Measurements from ENCODE around the gene EEF2.
"Not testable (repeated sequence)": the region's sequence is repeated elsewhere in the genome, so short reads cannot be mapped to it uniquely, and the experiment has no call there.

Gene EEF2

DNA sequence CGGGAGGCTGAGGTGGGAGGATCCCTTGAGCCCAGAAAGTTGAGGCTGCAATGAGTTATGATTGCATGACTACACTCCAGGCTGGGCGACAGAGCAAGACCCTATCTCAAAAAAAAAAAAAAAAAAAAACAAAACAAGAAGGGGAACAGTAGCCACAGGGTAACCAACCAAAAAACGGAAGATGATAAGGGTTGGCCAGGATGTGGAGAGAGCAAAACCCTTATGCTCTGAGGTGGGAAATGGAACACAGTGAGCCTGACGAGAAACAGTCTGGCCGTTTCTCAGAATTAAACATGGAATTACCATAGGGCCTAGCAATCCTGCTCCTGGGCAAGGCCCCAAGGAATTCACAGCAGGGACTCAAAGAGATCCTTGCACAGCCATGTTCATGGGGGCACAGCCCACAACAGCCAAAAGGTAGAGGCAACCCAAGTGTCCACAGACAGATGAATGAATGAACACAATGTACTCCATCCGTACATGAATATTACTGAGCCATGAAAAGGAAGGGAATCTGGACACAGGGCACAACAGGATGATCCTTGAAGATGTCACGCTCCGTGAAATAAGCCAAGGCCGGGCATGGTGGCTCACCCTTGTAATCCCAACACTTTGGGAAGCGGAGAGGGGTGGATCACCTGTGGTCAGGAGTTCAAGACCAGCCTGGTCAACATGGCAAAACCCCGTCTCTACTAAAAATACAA, 41.1 kb downstream of the EEF2 start:
- no peak for DNase-seq

DNA sequence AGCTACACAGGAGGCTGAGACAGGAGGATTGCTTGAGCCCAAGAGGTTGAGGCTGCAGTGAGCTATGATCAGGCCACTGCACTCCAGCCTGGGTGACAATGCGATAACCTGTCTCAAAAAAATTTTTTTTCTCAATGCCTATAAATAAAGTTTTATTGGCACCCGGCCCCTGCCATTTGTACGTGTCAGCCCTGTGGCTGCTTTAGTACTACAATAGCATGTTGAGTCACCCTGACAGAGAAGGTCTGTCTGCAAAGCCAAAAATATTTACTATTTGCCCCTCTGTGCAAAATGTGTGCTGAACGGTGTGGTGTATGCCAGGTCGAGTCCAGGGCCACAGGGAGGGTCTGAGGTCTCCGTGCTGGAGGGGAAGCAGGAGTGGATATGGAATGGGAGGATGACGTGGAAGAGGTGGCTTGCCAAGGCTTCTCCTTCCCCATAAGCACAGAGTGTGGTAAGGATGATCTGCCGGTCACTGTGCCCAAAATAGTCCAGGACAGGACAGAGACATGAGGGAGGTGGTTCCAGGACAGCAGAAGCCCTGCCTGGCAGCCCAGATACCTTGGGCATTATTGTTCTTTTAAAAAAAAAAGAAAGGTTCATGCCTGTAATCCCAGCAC, 42.4 kb downstream of the EEF2 start:
- DNase-seq: no peak

GRCh38 chr19:3938300-3938950, 46.8 kb downstream of the EEF2 start:
- not testable (repeated sequence) for DNase-seq

- no peak for DNase-seq
Measured at GRCh38 chr19:3936506-3937442, 48.5 kb downstream of the EEF2 start.

DNA sequence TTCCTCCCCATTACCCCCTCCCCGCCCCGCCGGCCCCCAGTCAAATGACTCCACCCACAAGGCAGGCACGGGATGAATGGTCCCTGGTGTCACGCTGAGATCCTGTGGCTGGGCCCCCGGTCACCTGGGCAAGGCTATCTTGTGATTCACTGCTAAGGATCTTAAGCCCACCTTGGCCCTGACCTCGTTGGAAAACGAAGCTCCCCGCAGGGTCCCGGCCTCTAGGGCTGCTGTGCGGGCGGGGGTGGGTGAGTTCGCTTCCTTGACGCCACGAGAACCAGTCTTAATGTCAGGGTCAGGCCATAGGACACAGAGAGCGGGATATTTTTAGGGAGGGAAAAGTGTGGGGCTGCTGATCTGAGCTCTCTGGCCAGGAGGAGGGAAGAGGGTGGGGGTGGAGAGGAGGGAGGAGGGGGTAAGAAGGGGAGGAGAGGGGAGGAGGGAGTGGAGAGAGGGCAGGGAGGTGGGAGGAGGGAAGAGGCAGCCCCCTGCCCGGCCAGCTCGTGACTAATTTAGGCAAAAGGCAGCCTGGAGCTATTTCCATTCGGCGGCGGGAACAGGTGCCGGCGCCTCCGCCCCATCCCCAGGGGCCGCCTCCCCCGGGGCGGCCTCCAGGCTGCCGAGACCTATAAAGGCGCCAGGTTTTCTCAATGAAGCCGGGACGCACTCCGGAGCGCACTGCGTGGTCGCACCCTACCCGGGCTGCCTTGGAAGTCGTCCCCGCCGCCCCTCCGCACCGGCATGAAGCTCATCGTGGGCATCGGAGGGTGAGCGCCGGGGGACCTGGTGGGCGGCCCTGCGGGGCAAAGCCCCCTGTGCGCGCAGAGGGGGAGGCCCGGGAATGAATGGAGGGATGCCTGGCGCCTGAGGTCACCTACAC, 52.1 kb downstream of the EEF2 start, which contains the start of gene NMRK2:
Gene NMRK2 (plus strand): TSS at position 139 of the 880 bp plus-strand sequence. CDS start 603 bp downstream, at position 742.
- DNase-seq: no peak

- DNase-seq: no peak
Measured at GRCh38 chr19:3931041-3931440, 54.2 kb downstream of the EEF2 start.

Measured in NCI-H1048 (cell line).